ENCODE measurements around the gene TFRC.
"Not testable (repeated sequence)": the region's sequence is repeated elsewhere in the genome, so short reads cannot be mapped to it uniquely, and the experiment has no call there.

Gene TFRC

DNA sequence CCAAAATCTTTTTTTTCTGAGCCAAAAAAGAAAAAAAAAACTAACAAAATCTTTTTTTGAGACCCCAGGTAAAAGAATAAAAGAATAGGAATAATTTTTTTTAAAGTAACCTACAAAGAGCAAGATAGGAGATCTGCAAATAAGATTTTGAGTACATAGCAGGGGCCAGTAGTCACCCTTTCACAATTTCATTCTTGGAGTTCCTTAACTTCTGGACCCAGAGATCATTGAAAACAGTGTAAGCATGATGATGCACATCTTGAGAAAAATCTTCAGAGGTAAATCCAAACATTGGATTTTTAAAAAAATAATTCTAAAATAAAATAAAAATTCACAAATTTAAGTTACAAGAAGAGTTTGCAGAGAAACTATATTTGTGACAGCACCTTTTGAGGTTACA, 18.8 kb downstream of the TFRC start:
- Histone ChIP-seq H3K4me3 (ENCODE audit: extremely low read depth, insufficient read depth, low read length, poor library complexity, severe bottlenecking) (no peak overlapping the region), H3K4me1 (ENCODE audit: control insufficient read depth, insufficient read depth, low read length, poor library complexity, severe bottlenecking) (no peaks in the 10 kb centered on the region), H3K9me3 (ENCODE audit: control insufficient read depth, low read length) (no peaks in the 10 kb centered on the region), H3K27ac (ENCODE audit: low read depth, low read length, severe bottlenecking) (no peak overlapping the region), H3K36me3 (ENCODE audit: control insufficient read depth, insufficient read depth, low read length) (peaks cover 98% of the 10 kb centered on the region)

GRCh38 chr3:196060834-196061233, 21.1 kb downstream of the TFRC start:
- Histone ChIP-seq H3K36me3 (ENCODE audit: control insufficient read depth, insufficient read depth, low read length) (peaks cover 98% of the 10 kb centered on the region), H3K4me3 (ENCODE audit: extremely low read depth, insufficient read depth, low read length, poor library complexity, severe bottlenecking) (no peak overlapping the region), H3K9me3 (ENCODE audit: control insufficient read depth, low read length) (no peaks in the 10 kb centered on the region), H3K4me1 (ENCODE audit: control insufficient read depth, insufficient read depth, low read length, poor library complexity, severe bottlenecking) (no peaks in the 10 kb centered on the region), H3K27ac (ENCODE audit: low read depth, low read length, severe bottlenecking) (no peak overlapping the region)
- 100% methylated on average over 1 of the region's 1 CpG for whole genome bisulfite sequencing, 2 experiments (ENCODE audit: insufficient coverage in 2 of 2)

- Histone ChIP-seq H3K4me1 (ENCODE audit: control insufficient read depth, insufficient read depth, low read length, poor library complexity, severe bottlenecking) (no peaks in the 10 kb centered on the region), H3K36me3 (ENCODE audit: control insufficient read depth, insufficient read depth, low read length) (peaks cover 99% of the 10 kb centered on the region), H3K27ac (ENCODE audit: low read depth, low read length, severe bottlenecking) (no peak overlapping the region), H3K4me3 (ENCODE audit: extremely low read depth, insufficient read depth, low read length, poor library complexity, severe bottlenecking) (no peak overlapping the region), H3K9me3 (ENCODE audit: control insufficient read depth, low read length) (no peaks in the 10 kb centered on the region)
- 75 to 100% methylated on average over 2 of the region's 3 CpGs for WGBS, 2 experiments (ENCODE audit: insufficient coverage in 2 of 2)
Observed at GRCh38 chr3:196057760-196058331, 24.0 kb downstream of the TFRC start.

GRCh38 chr3:196056371-196056770, 25.5 kb downstream of the TFRC start:
- H3K27ac ChIP-seq (ENCODE audit: low read depth, low read length, severe bottlenecking); H3K9me3 ChIP-seq (ENCODE audit: control insufficient read depth, low read length); H3K4me3 ChIP-seq (ENCODE audit: extremely low read depth, insufficient read depth, low read length, poor library complexity, severe bottlenecking); H3K4me1 ChIP-seq (ENCODE audit: control insufficient read depth, insufficient read depth, low read length, poor library complexity, severe bottlenecking): not testable (repeated sequence)
- 62 to 95% methylated on average over 3 of the region's 6 CpGs for WGBS, 2 experiments (ENCODE audit: insufficient coverage in 2 of 2)
- peaks cover 99% of the 10 kb centered on the region for H3K36me3 ChIP-seq (ENCODE audit: control insufficient read depth, insufficient read depth, low read length)

DNA sequence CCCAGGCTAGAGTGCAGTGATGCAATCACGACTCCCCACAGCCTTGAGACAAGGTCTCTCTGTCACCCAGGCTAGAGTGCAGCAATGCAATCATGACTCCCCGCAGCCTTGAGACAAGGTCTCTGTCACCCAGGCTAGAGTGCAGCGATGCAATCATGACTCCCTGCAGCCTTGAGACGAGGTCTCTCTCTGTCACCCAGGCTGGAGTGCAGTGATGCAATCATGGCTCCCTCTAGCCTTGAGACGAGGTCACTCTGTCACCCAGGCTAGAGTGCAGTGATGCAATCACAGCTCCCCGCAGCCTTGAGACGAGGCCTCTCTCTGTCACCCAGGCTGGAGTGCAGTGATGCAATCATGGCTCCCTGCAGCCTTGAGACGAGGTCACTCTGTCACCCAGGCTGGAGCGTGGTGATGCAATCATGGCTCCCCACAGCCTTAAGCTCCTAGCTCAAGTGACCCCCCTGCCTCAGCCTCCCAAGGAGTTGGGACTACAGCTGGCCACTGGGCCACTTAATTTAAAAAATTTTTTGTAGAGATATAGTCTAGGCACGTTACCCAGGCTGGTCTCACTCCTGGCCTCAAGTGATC, 26.1 kb downstream of the TFRC start:
- Histone ChIP-seq H3K27ac (ENCODE audit: low read depth, low read length, severe bottlenecking) (no peak overlapping the region), H3K36me3 (ENCODE audit: control insufficient read depth, insufficient read depth, low read length) (peaks cover 99% of the 10 kb centered on the region), H3K9me3 (ENCODE audit: control insufficient read depth, low read length) (no peaks in the 10 kb centered on the region), H3K4me3 (ENCODE audit: extremely low read depth, insufficient read depth, low read length, poor library complexity, severe bottlenecking) (no peak overlapping the region), H3K4me1 (ENCODE audit: control insufficient read depth, insufficient read depth, low read length, poor library complexity, severe bottlenecking) (no peaks in the 10 kb centered on the region)
- WGBS, 2 experiments (ENCODE audit: insufficient coverage in 2 of 2), result 92 to 93% methylated on average over 6 to 9 of the region's 10 CpGs

GRCh38 chr3:196055240-196055639, 26.6 kb downstream of the TFRC start:
- Histone ChIP-seq H3K4me3 (ENCODE audit: extremely low read depth, insufficient read depth, low read length, poor library complexity, severe bottlenecking) (no peak overlapping the region), H3K4me1 (ENCODE audit: control insufficient read depth, insufficient read depth, low read length, poor library complexity, severe bottlenecking) (no peaks in the 10 kb centered on the region), H3K36me3 (ENCODE audit: control insufficient read depth, insufficient read depth, low read length) (peaks cover 100% of the 10 kb centered on the region), H3K9me3 (ENCODE audit: control insufficient read depth, low read length) (no peaks in the 10 kb centered on the region), H3K27ac (ENCODE audit: low read depth, low read length, severe bottlenecking) (no peak overlapping the region)
- 92 to 93% methylated on average over 8 of the region's 8 CpGs for WGBS, 2 experiments (ENCODE audit: insufficient coverage in 2 of 2)

DNA sequence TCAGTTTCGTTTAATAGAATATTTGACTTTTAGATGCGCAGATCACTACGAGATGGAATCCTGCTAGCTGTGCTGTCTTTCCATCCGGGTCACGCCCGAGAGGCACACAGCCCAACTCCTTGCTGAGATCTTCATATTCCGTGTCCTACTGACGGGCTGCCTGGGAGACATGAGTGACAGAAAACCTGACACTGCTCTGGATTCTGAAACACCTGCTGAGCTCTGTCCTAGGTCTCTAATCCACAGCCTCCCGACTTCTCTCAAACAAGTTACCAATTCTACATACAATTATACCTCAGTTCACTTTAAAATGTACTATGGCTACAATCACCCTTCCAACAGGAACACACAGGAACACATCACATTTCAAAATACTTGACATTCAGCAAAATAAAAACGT, 27.2 kb downstream of the TFRC start:
- Histone ChIP-seq H3K4me3 (ENCODE audit: extremely low read depth, insufficient read depth, low read length, poor library complexity, severe bottlenecking) (no peak overlapping the region), H3K9me3 (ENCODE audit: control insufficient read depth, low read length) (no peaks in the 10 kb centered on the region), H3K27ac (ENCODE audit: low read depth, low read length, severe bottlenecking) (no peak overlapping the region), H3K36me3 (ENCODE audit: control insufficient read depth, insufficient read depth, low read length) (peaks cover 99% of the 10 kb centered on the region), H3K4me1 (ENCODE audit: control insufficient read depth, insufficient read depth, low read length, poor library complexity, severe bottlenecking) (no peaks in the 10 kb centered on the region)
- 94 to 95% methylated on average over 10 of the region's 10 CpGs for WGBS, 2 experiments (ENCODE audit: insufficient coverage in 2 of 2)

GRCh38 chr3:196053487-196053886, 28.4 kb downstream of the TFRC start:
- 96 to 100% methylated on average over 4 to 5 of the region's 7 CpGs for WGBS, 2 experiments (ENCODE audit: insufficient coverage in 2 of 2)
- Histone ChIP-seq H3K27ac (ENCODE audit: low read depth, low read length, severe bottlenecking) (no peak overlapping the region), H3K36me3 (ENCODE audit: control insufficient read depth, insufficient read depth, low read length) (peaks cover 97% of the 10 kb centered on the region), H3K4me3 (ENCODE audit: extremely low read depth, insufficient read depth, low read length, poor library complexity, severe bottlenecking) (no peak overlapping the region), H3K9me3 (ENCODE audit: control insufficient read depth, low read length) (no peaks in the 10 kb centered on the region), H3K4me1 (ENCODE audit: control insufficient read depth, insufficient read depth, low read length, poor library complexity, severe bottlenecking) (no peaks in the 10 kb centered on the region)

- no peak overlapping the region for H3K4me3 ChIP-seq (ENCODE audit: extremely low read depth, insufficient read depth, low read length, poor library complexity, severe bottlenecking)
- no peaks in the 10 kb centered on the region for H3K9me3 ChIP-seq (ENCODE audit: control insufficient read depth, low read length)
- H3K4me1 ChIP-seq (ENCODE audit: control insufficient read depth, insufficient read depth, low read length, poor library complexity, severe bottlenecking), result no peaks in the 10 kb centered on the region
- H3K27ac ChIP-seq (ENCODE audit: low read depth, low read length, severe bottlenecking), result no peak overlapping the region
- 95 to 97% methylated on average over 4 to 5 of the region's 6 CpGs for WGBS, 2 experiments (ENCODE audit: insufficient coverage in 2 of 2)
- H3K36me3 ChIP-seq (ENCODE audit: control insufficient read depth, insufficient read depth, low read length), result peaks cover 82% of the 10 kb centered on the region
Observed at GRCh38 chr3:196051282-196052076, 30.4 kb downstream of the TFRC start.

DNA sequence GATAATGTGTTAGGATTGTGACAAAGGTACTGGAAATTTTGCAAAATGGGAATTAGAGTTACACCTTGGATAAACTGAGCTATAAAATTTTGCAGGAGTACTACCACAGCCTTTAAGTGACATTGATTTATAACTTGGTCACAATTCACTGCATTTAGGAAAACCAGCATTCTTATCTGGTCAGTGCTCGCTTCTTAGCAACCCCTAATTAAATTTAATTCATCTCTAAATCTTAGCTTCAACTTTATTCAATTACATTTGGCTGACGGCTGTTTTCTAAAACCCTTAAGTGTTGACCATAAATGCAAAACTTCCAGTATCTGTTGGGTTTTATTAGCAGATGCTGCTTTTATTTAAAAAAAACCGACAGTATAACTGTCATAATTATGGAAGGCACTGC, 31.3 kb downstream of the TFRC start:
- WGBS, 2 experiments (ENCODE audit: insufficient coverage in 2 of 2), result 83 to 100% methylated on average over 2 of the region's 3 CpGs
- H3K36me3 ChIP-seq (ENCODE audit: control insufficient read depth, insufficient read depth, low read length), result peaks cover 74% of the 10 kb centered on the region
- no peaks in the 10 kb centered on the region for H3K4me1 ChIP-seq (ENCODE audit: control insufficient read depth, insufficient read depth, low read length, poor library complexity, severe bottlenecking)
- H3K4me3 ChIP-seq (ENCODE audit: extremely low read depth, insufficient read depth, low read length, poor library complexity, severe bottlenecking), result no peak overlapping the region
- no peaks in the 10 kb centered on the region for H3K9me3 ChIP-seq (ENCODE audit: control insufficient read depth, low read length)
- H3K27ac ChIP-seq (ENCODE audit: low read depth, low read length, severe bottlenecking), result no peak overlapping the region

- Histone ChIP-seq H3K4me1 (ENCODE audit: control insufficient read depth, insufficient read depth, low read length, poor library complexity, severe bottlenecking) (no peaks in the 10 kb centered on the region), H3K27ac (ENCODE audit: low read depth, low read length, severe bottlenecking) (no peak overlapping the region), H3K36me3 (ENCODE audit: control insufficient read depth, insufficient read depth, low read length) (peaks cover 64% of the 10 kb centered on the region), H3K4me3 (ENCODE audit: extremely low read depth, insufficient read depth, low read length, poor library complexity, severe bottlenecking) (no peak overlapping the region), H3K9me3 (ENCODE audit: control insufficient read depth, low read length) (no peaks in the 10 kb centered on the region)
- WGBS, 2 experiments (ENCODE audit: insufficient coverage in 2 of 2), result 91 to 92% methylated on average over 11 of the region's 11 CpGs
Observed at GRCh38 chr3:196049653-196050052, 32.2 kb downstream of the TFRC start.
